GM12878 (cell line): ENCODE results near the gene MFN1. TPM values are rescaled to one million over a fixed set of nuclear protein-coding genes. Genes with fewer than 3 reads are reported as not detected.

ENCODE experiments used
- ATAC-seq: fragments of 200-7000 bp; cut with Tn5 transposase; 3 replicates; pipeline ENCODE4 v1.9.1; 2020; ENCODE audit warnings: mild to moderate bottlenecking, moderate library complexity
- BruUV-seq: library from RNA; stranded (reverse); fragments of 400-500 nt; replicated peaks from 2 replicates; lab custom pipeline; 2021; lab: Mats Ljungman, UMichigan
- CTCF ChIA-PET: fragments of 300-600 bp; sonication (Branson Sonifier 250); formaldehyde crosslinking; extraction: SDS; loops from one replicate; lab custom pipeline; 2021; ENCODE audit warnings: inconsistent platforms; lab: Yijun Ruan, JAX
- POLR2A ChIA-PET: fragments of 350-600 bp; formaldehyde crosslinking; extraction: SDS; loops from one replicate; lab custom pipeline; 2021; ENCODE audit warnings: inconsistent platforms; lab: Charles Lee
- RAD21 ChIA-PET: fragments of 300-600 bp; sonication (Branson Sonifier 250); formaldehyde crosslinking; loops from one replicate; lab custom pipeline; 2023; ENCODE audit warnings: antibody characterized with exemption; ENCODE audit not compliant: unreplicated experiment; lab: Charles Lee
- SMC1A ChIA-PET: fragments of 300-600 bp; sonication (Branson Sonifier 250); formaldehyde crosslinking; loops from one replicate; lab custom pipeline; 2023; ENCODE audit not compliant: unreplicated experiment, uncharacterized antibody; lab: Charles Lee
- DNase-seq: peaks from one replicate; pipeline ENCODE4 v3.0.0-alpha.2; 2011; ENCODE audit warnings: low read depth, low spot score
- FAIRE-seq: peaks from 3 replicates; lab custom pipeline; 2011; peaks lifted over from hg19 to GRCh38; lab: Jason Lieb, UNC
- H2AFZ ChIP-seq: 2 replicates; pipeline ENCODE4 v1.6.0; 2011; ENCODE audit warnings: low read depth, low read length, control low read depth; ENCODE audit not compliant: control insufficient read depth
- H3K27ac ChIP-seq: 2 replicates; pipeline ENCODE4 v1.5.1; 2011; ENCODE audit warnings: control low read depth; ENCODE audit not compliant: control insufficient read depth, insufficient read depth
- H3K27me3 ChIP-seq, 2 experiments: replicated peaks in 1 of 2; 2 replicates each; pipeline versions ENCODE4 v1.6.0 to v1.6.1; 2011; ENCODE audit warnings: low read length in 1 of 2; ENCODE audit not compliant: control insufficient read depth in 2 of 2, insufficient read depth in 2 of 2
- H3K36me3 ChIP-seq, 2 experiments: 2 replicates each; pipeline ENCODE4 v1.5.1; 2011; ENCODE audit warnings: low read length in 1 of 2; ENCODE audit not compliant: control insufficient read depth in 2 of 2, insufficient read depth in 2 of 2
- H3K4me1 ChIP-seq: 2 replicates; pipeline ENCODE4 v1.6.1; 2011; ENCODE audit warnings: mild to moderate bottlenecking, low read length, moderate library complexity, mixed read lengths; ENCODE audit not compliant: control insufficient read depth, insufficient read depth
- H3K4me2 ChIP-seq: 2 replicates; pipeline ENCODE4 v1.6.0; 2011; ENCODE audit warnings: control low read depth; ENCODE audit not compliant: control insufficient read depth, insufficient read depth
- H3K4me3 ChIP-seq: fragments of 200-600 bp; sonication (generic); 2 replicates; pipeline ENCODE4 v1.5.1; 2016
- H3K79me2 ChIP-seq: 2 replicates; pipeline ENCODE4 v1.6.0; 2011; ENCODE audit warnings: low read length; ENCODE audit not compliant: control insufficient read depth, insufficient read depth
- H3K9ac ChIP-seq: 2 replicates; pipeline ENCODE4 v1.8.0; 2011; ENCODE audit warnings: low read length, control low read depth, mixed read lengths; ENCODE audit not compliant: control insufficient read depth, insufficient read depth
- H3K9me3 ChIP-seq: replicated peaks from 3 replicates; pipeline ENCODE4 v1.5.1; 2011; ENCODE audit warnings: mild to moderate bottlenecking, low read length; ENCODE audit not compliant: control insufficient read depth, insufficient read depth
- H4K20me1 ChIP-seq: 2 replicates; pipeline ENCODE4 v1.6.0; 2011; ENCODE audit not compliant: control insufficient read depth, insufficient read depth
- FOS ChIP-seq: IDR thresholded peaks from 3 replicates; pipeline ENCODE4 v1.6.1; 2011; ENCODE audit warnings: borderline replicate concordance; ENCODE audit not compliant: insufficient read length; ENCODE audit errors: extremely low read depth
- GATAD2B ChIP-seq: fragments of 450-650 bp; conservative IDR thresholded peaks from 2 replicates; pipeline ENCODE4 v1.6.1; 2017; ENCODE audit warnings: low read depth, mild to moderate bottlenecking, moderate library complexity
- KAT2A ChIP-seq: conservative IDR thresholded peaks from 2 replicates; pipeline ENCODE4 v1.6.1; 2011; ENCODE audit warnings: low read depth, low read length; ENCODE audit not compliant: control insufficient read depth
- KLF5 ChIP-seq: fragments of 450-650 bp; IDR thresholded peaks from 2 replicates; pipeline ENCODE4 v1.6.1; 2014; ENCODE audit warnings: mild to moderate bottlenecking; ENCODE audit not compliant: partially characterized antibody
- NR2F1 ChIP-seq: fragments of 450-650 bp; conservative IDR thresholded peaks from 2 replicates; pipeline ENCODE4 v1.6.1; 2017; ENCODE audit warnings: mild to moderate bottlenecking
- POLR2A ChIP-seq: IDR thresholded peaks from 2 replicates; pipeline ENCODE4 v1.6.1; 2011; ENCODE audit warnings: low read depth, mild to moderate bottlenecking, low read length
- POLR2AphosphoS5 ChIP-seq: IDR thresholded peaks from 2 replicates; pipeline ENCODE4 v1.6.1; 2011; ENCODE audit warnings: mild to moderate bottlenecking, low read length, inconsistent platforms
- RELA ChIP-seq: fragments of 450-650 bp; IDR thresholded peaks from 2 replicates; pipeline ENCODE4 v1.8.0; 2014; ENCODE audit warnings: borderline replicate concordance; ENCODE audit not compliant: partially characterized antibody
- SMARCA5 ChIP-seq: fragments of 450-650 bp; IDR thresholded peaks from 2 replicates; pipeline ENCODE4 v1.6.1; 2017; ENCODE audit warnings: mild to moderate bottlenecking
- SRF ChIP-seq, 2 experiments: IDR thresholded peaks; 2 replicates each; pipeline ENCODE4 v1.6.1; 2011; ENCODE audit warnings: low read depth in 2 of 2, low read length in 2 of 2, mild to moderate bottlenecking in 1 of 2, moderate library complexity in 1 of 2
- TCF7 ChIP-seq: IDR thresholded peaks from 2 replicates; pipeline ENCODE4 v1.6.1; 2014; ENCODE audit warnings: antibody characterized with exemption, borderline replicate concordance
- YY1 ChIP-seq: IDR thresholded peaks from 2 replicates; pipeline ENCODE4 v1.6.1; 2011; ENCODE audit warnings: low read depth, mild to moderate bottlenecking, low read length
- ZNF622 ChIP-seq: fragments of 450-650 bp; IDR thresholded peaks from 2 replicates; pipeline ENCODE4 v1.6.1; 2017; ENCODE audit warnings: mild to moderate bottlenecking, inconsistent platforms
- WGBS: methylation state at CpG from one replicate; pipeline ENCODE4 v1.1.6; 2016; ENCODE audit warnings: low lambda C conversion rate; ENCODE audit not compliant: insufficient replicate concordance, insufficient coverage; ENCODE audit errors: missing lambda C conversion rate; 5-methylcytosine and 5-hydroxymethylcytosine counted together
- in situ Hi-C: fragments of 300-500 bp; cut with MboI; formaldehyde crosslinking; loops from 9 replicates; pipeline ENCODE4 v1.14.3; 2018; ENCODE audit warnings: mixed read lengths
- intact Hi-C: fragments of 100-400 bp; cut with micrococcal nuclease; formaldehyde crosslinking; loops from one replicate; pipeline ENCODE4 v1.14.2; 2022; ENCODE audit not compliant: unreplicated experiment
- polyA plus RNA-seq, 11 experiments: library from polyadenylated mRNA; depleted of rRNA in 4 of 11; unstranded in 6 of 11; stranded (reverse) in 5 of 11; fragments of >200 nt; fragmentation: Nextera tagmentation in 4 of 11; fragmentation: Illumina TruSeq in 1 of 11; extraction: Ambion mirVana in 4 of 11; extraction: Trizol in 1 of 11; gene quantifications; 1 replicate in 1 of 11; 2 replicates in 10 of 11; pipeline versions ENCODE4 v1.2.1 to v1.2.3, GENCODE V29; 2011 to 2016; ENCODE audit warnings: inconsistent platforms in 2 of 11, missing spikeins in 2 of 11, low read depth in 1 of 11
- total RNA-seq, 4 experiments: library from RNA; depleted of rRNA in 3 of 4; stranded (reverse); fragments of >200 nt in 3 of 4; fragmentation: Illumina TruSeq in 1 of 4; extraction: Trizol in 1 of 4; gene quantifications; 2 replicates each; pipeline versions ENCODE4 v1.2.1 to v1.2.3, GENCODE V29; 2013 to 2021
- TF ChIP-seq, protein P1 (sequence below): fragments of 450-650 bp; formaldehyde crosslinking; IDR thresholded peaks from 2 replicates; pipeline ENCODE4 v1.4.0; 2022; ENCODE audit warnings: mild to moderate bottlenecking, moderate library complexity
- TF ChIP-seq, protein P2 (sequence below): fragments of 450-650 bp; IDR thresholded peaks from 2 replicates; pipeline ENCODE4 v1.6.1; 2017; ENCODE audit warnings: mild to moderate bottlenecking
- TF ChIP-seq, protein P3 (sequence below): fragments of 450-650 bp; IDR thresholded peaks from 2 replicates; pipeline ENCODE4 v1.6.1; 2014; ENCODE audit warnings: mild to moderate bottlenecking
- TF ChIP-seq, protein P4 (sequence below): fragments of 150-350 bp; IDR thresholded peaks from 2 replicates; pipeline ENCODE4 v1.6.1; 2016; ENCODE audit warnings: low read depth, low read length

The MFN1 gene
- total and polyA plus RNA-seq, 10 of the 15 experiments (the other 5 are each of a cell fraction or from before 2014, with no cell fraction given) = 14.4 to 120 (median 39.8) TPM

DNA sequence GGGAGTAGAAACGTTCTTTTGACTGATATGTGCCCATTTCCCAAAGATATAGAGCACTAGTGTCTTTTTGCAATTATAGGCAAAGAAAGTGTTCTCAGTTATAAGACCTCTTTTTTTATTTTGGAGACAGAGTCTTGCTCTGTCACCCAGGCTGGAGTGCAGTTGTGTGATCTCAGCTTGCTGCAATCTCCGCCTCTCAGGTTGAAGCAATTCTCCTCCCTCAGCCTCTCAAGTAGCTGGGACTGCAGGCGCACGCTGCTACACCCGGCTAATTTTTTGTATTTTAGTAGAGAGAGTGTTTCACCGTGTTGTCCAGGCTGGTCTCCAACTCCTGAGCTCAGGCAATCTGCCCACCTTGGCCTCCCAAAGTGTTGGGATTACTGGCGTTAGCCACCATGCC is 45.4 kb upstream of the MFN1 start:
- no peaks in the 10 kb centered on the region for H3K27me3 ChIP-seq
- WGBS = 84% methylated on average over 7 of the region's 7 CpGs
- H3K4me2 ChIP-seq = no peak overlapping the region
- H3K79me2 ChIP-seq = no peaks in the 10 kb centered on the region
- H3K4me1 ChIP-seq = no peaks in the 10 kb centered on the region
- BruUV-seq = no TSS peak
- in situ Hi-C loops = no loop called here
- RAD21 ChIA-PET = interaction anchor here (1.5 kb wide), 1 partner anchor 232 kb away, joined by 4 read pairs; no protein-coding TSS in a partner anchor
- POLR2A ChIA-PET = no interaction called here
- CTCF ChIA-PET = no interaction called here
- SMC1A ChIA-PET = interaction anchor here (1.0 kb wide), 1 partner anchor 287 kb away, joined by 3 read pairs; no protein-coding TSS in a partner anchor
- no peak overlapping the region for H3K4me3 ChIP-seq
- no peak overlapping the region for H3K27ac ChIP-seq
- FAIRE-seq (no peak), DNase-seq (no peak), ATAC-seq (no peak)
- intact Hi-C loops = no loop called here
- no peak overlapping the region for H3K9ac ChIP-seq
- H3K36me3 ChIP-seq = no peaks in the 10 kb centered on the region
- no peaks in the 10 kb centered on the region for H3K9me3 ChIP-seq
- no peaks in the 10 kb centered on the region for H4K20me1 ChIP-seq
- no peak overlapping the region for H2AFZ ChIP-seq
- TF ChIP-seq, protein P1, sequence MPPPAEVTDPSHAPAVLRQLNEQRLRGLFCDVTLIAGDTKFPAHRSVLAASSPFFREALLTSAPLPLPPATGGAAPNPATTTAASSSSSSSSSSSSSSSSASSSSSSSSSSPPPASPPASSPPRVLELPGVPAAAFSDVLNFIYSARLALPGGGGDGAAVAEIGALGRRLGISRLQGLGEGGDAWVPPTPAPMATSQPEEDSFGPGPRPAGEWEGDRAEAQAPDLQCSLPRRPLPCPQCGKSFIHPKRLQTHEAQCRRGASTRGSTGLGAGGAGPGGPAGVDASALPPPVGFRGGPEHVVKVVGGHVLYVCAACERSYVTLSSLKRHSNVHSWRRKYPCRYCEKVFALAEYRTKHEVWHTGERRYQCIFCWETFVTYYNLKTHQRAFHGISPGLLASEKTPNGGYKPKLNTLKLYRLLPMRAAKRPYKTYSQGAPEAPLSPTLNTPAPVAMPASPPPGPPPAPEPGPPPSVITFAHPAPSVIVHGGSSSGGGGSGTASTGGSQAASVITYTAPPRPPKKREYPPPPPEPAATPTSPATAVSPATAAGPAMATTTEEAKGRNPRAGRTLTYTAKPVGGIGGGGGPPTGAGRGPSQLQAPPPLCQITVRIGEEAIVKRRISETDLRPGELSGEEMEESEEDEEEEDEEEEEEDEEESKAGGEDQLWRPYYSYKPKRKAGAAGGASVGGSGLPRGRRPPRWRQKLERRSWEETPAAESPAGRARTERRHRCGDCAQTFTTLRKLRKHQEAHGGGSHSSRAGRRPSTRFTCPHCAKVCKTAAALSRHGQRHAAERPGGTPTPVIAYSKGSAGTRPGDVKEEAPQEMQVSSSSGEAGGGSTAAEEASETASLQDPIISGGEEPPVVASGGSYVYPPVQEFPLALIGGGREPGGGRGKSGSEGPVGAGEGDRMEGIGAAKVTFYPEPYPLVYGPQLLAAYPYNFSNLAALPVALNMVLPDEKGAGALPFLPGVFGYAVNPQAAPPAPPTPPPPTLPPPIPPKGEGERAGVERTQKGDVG = no peak
- TF ChIP-seq POLR2A = no peak
- no peak for TF ChIP-seq SRF (IDR thresholded peaks at IDR 0.05; ENCODE audit: low read depth in 2 of 2, low read length in 2 of 2)
- no peak for TF ChIP-seq ZNF622
- no peak for TF ChIP-seq NR2F1
- no peak for TF ChIP-seq TCF7
- TF ChIP-seq RELA = no peak
- no peak for TF ChIP-seq YY1
- TF ChIP-seq, protein P2, sequence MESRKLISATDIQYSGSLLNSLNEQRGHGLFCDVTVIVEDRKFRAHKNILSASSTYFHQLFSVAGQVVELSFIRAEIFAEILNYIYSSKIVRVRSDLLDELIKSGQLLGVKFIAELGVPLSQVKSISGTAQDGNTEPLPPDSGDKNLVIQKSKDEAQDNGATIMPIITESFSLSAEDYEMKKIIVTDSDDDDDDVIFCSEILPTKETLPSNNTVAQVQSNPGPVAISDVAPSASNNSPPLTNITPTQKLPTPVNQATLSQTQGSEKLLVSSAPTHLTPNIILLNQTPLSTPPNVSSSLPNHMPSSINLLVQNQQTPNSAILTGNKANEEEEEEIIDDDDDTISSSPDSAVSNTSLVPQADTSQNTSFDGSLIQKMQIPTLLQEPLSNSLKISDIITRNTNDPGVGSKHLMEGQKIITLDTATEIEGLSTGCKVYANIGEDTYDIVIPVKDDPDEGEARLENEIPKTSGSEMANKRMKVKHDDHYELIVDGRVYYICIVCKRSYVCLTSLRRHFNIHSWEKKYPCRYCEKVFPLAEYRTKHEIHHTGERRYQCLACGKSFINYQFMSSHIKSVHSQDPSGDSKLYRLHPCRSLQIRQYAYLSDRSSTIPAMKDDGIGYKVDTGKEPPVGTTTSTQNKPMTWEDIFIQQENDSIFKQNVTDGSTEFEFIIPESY = no peak
- TF ChIP-seq, protein P3, sequence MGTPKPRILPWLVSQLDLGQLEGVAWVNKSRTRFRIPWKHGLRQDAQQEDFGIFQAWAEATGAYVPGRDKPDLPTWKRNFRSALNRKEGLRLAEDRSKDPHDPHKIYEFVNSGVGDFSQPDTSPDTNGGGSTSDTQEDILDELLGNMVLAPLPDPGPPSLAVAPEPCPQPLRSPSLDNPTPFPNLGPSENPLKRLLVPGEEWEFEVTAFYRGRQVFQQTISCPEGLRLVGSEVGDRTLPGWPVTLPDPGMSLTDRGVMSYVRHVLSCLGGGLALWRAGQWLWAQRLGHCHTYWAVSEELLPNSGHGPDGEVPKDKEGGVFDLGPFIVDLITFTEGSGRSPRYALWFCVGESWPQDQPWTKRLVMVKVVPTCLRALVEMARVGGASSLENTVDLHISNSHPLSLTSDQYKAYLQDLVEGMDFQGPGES = no peak
- no peak for TF ChIP-seq FOS
- no peak for TF ChIP-seq GATAD2B
- TF ChIP-seq, protein P4, sequence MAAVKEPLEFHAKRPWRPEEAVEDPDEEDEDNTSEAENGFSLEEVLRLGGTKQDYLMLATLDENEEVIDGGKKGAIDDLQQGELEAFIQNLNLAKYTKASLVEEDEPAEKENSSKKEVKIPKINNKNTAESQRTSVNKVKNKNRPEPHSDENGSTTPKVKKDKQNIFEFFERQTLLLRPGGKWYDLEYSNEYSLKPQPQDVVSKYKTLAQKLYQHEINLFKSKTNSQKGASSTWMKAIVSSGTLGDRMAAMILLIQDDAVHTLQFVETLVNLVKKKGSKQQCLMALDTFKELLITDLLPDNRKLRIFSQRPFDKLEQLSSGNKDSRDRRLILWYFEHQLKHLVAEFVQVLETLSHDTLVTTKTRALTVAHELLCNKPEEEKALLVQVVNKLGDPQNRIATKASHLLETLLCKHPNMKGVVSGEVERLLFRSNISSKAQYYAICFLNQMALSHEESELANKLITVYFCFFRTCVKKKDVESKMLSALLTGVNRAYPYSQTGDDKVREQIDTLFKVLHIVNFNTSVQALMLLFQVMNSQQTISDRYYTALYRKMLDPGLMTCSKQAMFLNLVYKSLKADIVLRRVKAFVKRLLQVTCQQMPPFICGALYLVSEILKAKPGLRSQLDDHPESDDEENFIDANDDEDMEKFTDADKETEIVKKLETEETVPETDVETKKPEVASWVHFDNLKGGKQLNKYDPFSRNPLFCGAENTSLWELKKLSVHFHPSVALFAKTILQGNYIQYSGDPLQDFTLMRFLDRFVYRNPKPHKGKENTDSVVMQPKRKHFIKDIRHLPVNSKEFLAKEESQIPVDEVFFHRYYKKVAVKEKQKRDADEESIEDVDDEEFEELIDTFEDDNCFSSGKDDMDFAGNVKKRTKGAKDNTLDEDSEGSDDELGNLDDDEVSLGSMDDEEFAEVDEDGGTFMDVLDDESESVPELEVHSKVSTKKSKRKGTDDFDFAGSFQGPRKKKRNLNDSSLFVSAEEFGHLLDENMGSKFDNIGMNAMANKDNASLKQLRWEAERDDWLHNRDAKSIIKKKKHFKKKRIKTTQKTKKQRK = no peak
- no peak for TF ChIP-seq KAT2A
- TF ChIP-seq KLF5 = no peak
- no peak for TF ChIP-seq SMARCA5
- no peak for TF ChIP-seq POLR2AphosphoS5
